NCI-H774 (cell line): ENCODE results near the gene PSORS1C1.
"Not testable (repeated sequence)": the region's sequence is repeated elsewhere in the genome, so short reads cannot be mapped to it uniquely, and the experiment has no call there.

ENCODE experiments used
- DNase-seq: peaks from one replicate; lab custom pipeline; 2025; lab: John Stamatoyannopoulos, UW

The PSORS1C1 gene

GRCh38 chr6:31114541-31114878 lies at the start of gene PSORS1C1:
Gene PSORS1C1 (plus strand): TSS chr6:31114800. CDS start chr6:31129633, 14,833 bp downstream.
- no peak for DNase-seq

GRCh38 chr6:31065556-31065955 lies 49.0 kb upstream of the PSORS1C1 start:
- DNase-seq = no peak

- not testable (repeated sequence) for DNase-seq
Observed at GRCh38 chr6:31067028-31067427, 47.6 kb upstream of the PSORS1C1 start.

- not testable (repeated sequence) for DNase-seq
Observed at GRCh38 chr6:31067891-31068668, 46.5 kb upstream of the PSORS1C1 start.

GRCh38 chr6:31068669-31069340 lies 45.8 kb upstream of the PSORS1C1 start:
- peak; percentile 13 for DNase-seq

GRCh38 chr6:31070711-31071197 lies 43.8 kb upstream of the PSORS1C1 start:
- no peak for DNase-seq

- DNase-seq = no peak
Observed at GRCh38 chr6:31074401-31074800, 40.2 kb upstream of the PSORS1C1 start.

- no peak for DNase-seq
Observed at GRCh38 chr6:31075528-31075927, 39.1 kb upstream of the PSORS1C1 start.

- no peak for DNase-seq
Observed at GRCh38 chr6:31076611-31077010, 38.0 kb upstream of the PSORS1C1 start.

- DNase-seq = peak; percentile 52
Observed at GRCh38 chr6:31079656-31080261, 34.8 kb upstream of the PSORS1C1 start.

- no peak for DNase-seq
Observed at GRCh38 chr6:31081872-31082271, 32.7 kb upstream of the PSORS1C1 start.

GRCh38 chr6:31083742-31084354 lies 30.8 kb upstream of the PSORS1C1 start:
- DNase-seq = no peak

- no peak for DNase-seq
Observed at GRCh38 chr6:31086788-31087440, 27.7 kb upstream of the PSORS1C1 start.

- DNase-seq = peak; percentile 64
Observed at GRCh38 chr6:31087494-31088089, 27.0 kb upstream of the PSORS1C1 start.

GRCh38 chr6:31090275-31090972 lies 24.2 kb upstream of the PSORS1C1 start:
- DNase-seq = no peak

GRCh38 chr6:31090973-31091364 lies 23.6 kb upstream of the PSORS1C1 start:
- DNase-seq = no peak

- DNase-seq = no peak
Observed at GRCh38 chr6:31091680-31092079, 22.9 kb upstream of the PSORS1C1 start.

GRCh38 chr6:31092238-31092637 lies 22.4 kb upstream of the PSORS1C1 start:
- DNase-seq = no peak

GRCh38 chr6:31092769-31093505 lies 21.7 kb upstream of the PSORS1C1 start:
- DNase-seq = no peak

GRCh38 chr6:31094389-31094881 lies 20.2 kb upstream of the PSORS1C1 start:
- no peak for DNase-seq
